Globus pallidus (tissue), 1 donor: ENCODE data around the gene PTPRQ.
"Not testable (repeated sequence)": the region's sequence is repeated elsewhere in the genome, so short reads cannot be mapped to it uniquely, and the experiment has no call there.

Experiments
- DNase-seq: peaks from one replicate; pipeline ENCODE4 v3.0.0-alpha.2; 2015; ENCODE audit warnings: low spot score

Gene PTPRQ

GRCh38 chr12:80643961-80644360 is 199.9 kb downstream of the PTPRQ start:
- no peak for DNase-seq

- no peak for DNase-seq
These were observed 204.8 kb downstream of the PTPRQ start for GRCh38 chr12:80648881-80649280.

GRCh38 chr12:80655751-80656150 is 211.7 kb downstream of the PTPRQ start:
- no peak for DNase-seq

GRCh38 chr12:80659512-80660063 is 215.6 kb downstream of the PTPRQ start:
- no peak for DNase-seq

GRCh38 chr12:80662586-80662985 is 218.6 kb downstream of the PTPRQ start:
- no peak for DNase-seq

- DNase-seq: no peak
These were observed 226.2 kb downstream of the PTPRQ start for GRCh38 chr12:80670214-80670613.

GRCh38 chr12:80676042-80676636 is 232.1 kb downstream of the PTPRQ start:
- not testable (repeated sequence) for DNase-seq

GRCh38 chr12:80676856-80677255 is 232.8 kb downstream of the PTPRQ start:
- DNase-seq: no peak

- no peak for DNase-seq
These were observed 234.0 kb downstream of the PTPRQ start for GRCh38 chr12:80677994-80678393.

- no peak for DNase-seq
These were observed 235.5 kb downstream of the PTPRQ start for GRCh38 chr12:80679346-80680131.

- DNase-seq: no peak
These were observed 237.3 kb downstream of the PTPRQ start for GRCh38 chr12:80681287-80681686.

GRCh38 chr12:80681786-80682185 is 237.8 kb downstream of the PTPRQ start:
- no peak for DNase-seq

GRCh38 chr12:80684077-80684495 is 240.1 kb downstream of the PTPRQ start:
- DNase-seq: no peak

GRCh38 chr12:80690090-80690489 is 246.1 kb downstream of the PTPRQ start:
- DNase-seq: no peak

- no peak for DNase-seq
These were observed 246.5 kb downstream of the PTPRQ start for GRCh38 chr12:80690513-80690912.

- DNase-seq: no peak
These were observed 248.1 kb downstream of the PTPRQ start for GRCh38 chr12:80692114-80692513.

- no peak for DNase-seq
These were observed 253.3 kb downstream of the PTPRQ start for GRCh38 chr12:80697270-80697887.

- no peak for DNase-seq
These were observed 254.2 kb downstream of the PTPRQ start for GRCh38 chr12:80698256-80698655.

- no peak for DNase-seq
These were observed 255.0 kb downstream of the PTPRQ start for GRCh38 chr12:80698847-80699542.

- DNase-seq: no peak
These were observed 256.3 kb downstream of the PTPRQ start for GRCh38 chr12:80700327-80700726.

GRCh38 chr12:80701388-80701787 is 257.4 kb downstream of the PTPRQ start:
- no peak for DNase-seq
